ENCODE data around the gene UBC. TPM values are rescaled to one million over a fixed set of nuclear protein-coding genes. Genes with fewer than 3 reads are reported as not detected.
A peak's percentile ranks its signal among the peaks of the same experiment; 100 is the strongest.
"Not testable (repeated sequence)": the region's sequence is repeated elsewhere in the genome, so short reads cannot be mapped to it uniquely, and the experiment has no call there.

Gene UBC
- total RNA-seq, 1 donor from 2014 or later = 2,139 TPM

DNA sequence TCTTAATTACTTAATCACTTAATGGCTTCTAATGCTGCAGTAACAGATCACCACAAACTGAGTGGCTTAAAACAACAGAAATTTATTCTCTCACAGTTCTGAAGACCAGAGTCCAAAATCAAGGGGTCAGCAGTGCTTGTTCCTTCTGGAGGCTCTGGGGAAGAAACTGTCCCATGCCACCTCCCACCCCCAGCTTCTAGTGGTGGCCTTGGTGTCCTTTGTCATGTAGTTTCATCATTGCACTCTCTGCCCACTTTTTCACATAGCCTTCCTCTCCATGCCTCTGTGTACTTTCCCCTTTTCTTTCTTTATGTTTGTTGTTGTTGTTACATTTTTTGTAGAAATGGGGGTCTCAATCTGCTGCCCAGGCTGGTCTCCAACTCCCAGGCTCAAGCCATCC is 16.1 kb upstream of the UBC start:
- Histone ChIP-seq H3K4me3 (ENCODE audit: low read depth, low read length) (no peak overlapping the region), H3K36me3 (ENCODE audit: control insufficient read depth, insufficient read depth, low read length) (no peaks in the 10 kb centered on the region), H3K27me3 (ENCODE audit: control insufficient read depth, insufficient read depth, low read length) (no peaks in the 10 kb centered on the region)
- FAIRE-seq (no peak), DNase-seq (ENCODE audit: low read depth) (no peak)
- TF ChIP-seq, protein P1, sequence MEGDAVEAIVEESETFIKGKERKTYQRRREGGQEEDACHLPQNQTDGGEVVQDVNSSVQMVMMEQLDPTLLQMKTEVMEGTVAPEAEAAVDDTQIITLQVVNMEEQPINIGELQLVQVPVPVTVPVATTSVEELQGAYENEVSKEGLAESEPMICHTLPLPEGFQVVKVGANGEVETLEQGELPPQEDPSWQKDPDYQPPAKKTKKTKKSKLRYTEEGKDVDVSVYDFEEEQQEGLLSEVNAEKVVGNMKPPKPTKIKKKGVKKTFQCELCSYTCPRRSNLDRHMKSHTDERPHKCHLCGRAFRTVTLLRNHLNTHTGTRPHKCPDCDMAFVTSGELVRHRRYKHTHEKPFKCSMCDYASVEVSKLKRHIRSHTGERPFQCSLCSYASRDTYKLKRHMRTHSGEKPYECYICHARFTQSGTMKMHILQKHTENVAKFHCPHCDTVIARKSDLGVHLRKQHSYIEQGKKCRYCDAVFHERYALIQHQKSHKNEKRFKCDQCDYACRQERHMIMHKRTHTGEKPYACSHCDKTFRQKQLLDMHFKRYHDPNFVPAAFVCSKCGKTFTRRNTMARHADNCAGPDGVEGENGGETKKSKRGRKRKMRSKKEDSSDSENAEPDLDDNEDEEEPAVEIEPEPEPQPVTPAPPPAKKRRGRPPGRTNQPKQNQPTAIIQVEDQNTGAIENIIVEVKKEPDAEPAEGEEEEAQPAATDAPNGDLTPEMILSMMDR (IDR thresholded peaks at IDR 0.05; ENCODE audit: insufficient read depth, low read length, severe bottlenecking) = no peak

DNA sequence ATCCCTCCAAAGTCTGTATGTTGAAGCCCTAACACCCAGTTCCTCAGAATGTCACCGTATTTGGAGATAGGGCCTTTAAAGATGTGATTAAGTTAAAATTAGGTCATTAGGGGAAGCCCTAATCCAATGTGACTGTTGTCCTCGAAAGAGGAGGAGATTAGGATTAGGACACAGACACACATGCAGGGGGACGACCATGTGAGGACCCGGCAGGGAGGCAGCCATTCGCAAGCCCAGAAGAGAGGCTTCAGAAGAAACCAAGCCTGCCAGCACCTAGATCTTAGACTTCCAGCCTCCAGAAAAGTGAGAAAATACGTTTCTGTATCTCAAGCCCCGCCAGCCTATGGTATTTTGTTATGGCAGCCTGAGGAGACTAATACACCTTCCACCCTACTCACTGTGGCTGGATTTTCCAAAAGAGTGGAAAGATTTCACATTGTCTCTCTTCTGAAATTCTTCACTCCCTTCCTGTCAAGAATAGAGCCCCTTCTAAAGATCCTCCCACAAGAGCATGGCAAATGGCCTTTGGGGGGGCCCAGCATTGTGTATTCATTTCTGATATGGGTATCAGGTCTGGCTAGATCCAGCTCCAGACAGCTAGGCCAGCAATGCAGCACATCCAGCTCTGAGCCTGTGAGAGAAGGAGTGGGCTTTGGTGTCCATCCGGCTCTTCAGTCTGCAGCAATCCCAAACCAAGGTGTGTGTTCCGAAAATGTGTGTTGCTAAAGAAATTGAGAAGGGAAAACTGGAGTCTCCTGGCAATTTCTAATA is 15.4 kb upstream of the UBC start:
- Histone ChIP-seq H3K4me3 (ENCODE audit: low read depth, low read length) (no peak overlapping the region), H3K36me3 (ENCODE audit: control insufficient read depth, insufficient read depth, low read length) (no peaks in the 10 kb centered on the region), H3K27me3 (ENCODE audit: control insufficient read depth, insufficient read depth, low read length) (no peaks in the 10 kb centered on the region)
- TF ChIP-seq, protein P1 (IDR thresholded peaks at IDR 0.05; ENCODE audit: insufficient read depth, low read length, severe bottlenecking) = no peak
- DNase-seq (ENCODE audit: low read depth) (no peak), FAIRE-seq (no peak)

DNA sequence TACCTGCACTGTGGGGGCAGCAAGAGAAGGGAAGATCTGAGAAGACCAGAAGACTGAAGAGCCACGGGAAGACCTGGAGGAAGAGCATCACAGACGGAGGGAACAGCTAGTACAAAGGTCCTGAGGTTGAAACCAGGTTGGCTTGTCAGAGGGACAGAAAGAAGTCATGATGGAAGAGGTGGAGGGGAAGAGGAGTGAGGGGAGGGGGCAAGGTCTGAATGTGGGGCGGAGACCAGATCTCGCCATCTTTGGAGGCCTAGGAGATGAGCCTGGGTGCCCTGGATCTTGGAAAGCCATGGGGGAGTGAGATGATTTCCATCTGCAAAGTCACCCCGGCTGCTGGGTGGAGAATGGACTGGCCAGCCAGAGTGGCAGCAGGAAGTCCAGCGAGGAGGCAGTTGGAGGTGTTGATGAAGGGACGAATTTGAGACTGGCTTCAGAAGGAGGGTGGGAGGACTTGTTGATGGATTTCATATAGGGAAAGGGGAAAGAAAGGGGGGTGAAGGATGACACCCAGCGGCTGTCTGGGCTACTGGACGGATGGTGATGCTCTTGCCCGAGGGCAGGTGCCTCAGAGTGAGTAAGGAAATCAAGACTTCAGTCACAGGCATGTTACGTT is 14.6 kb upstream of the UBC start:
- Histone ChIP-seq H3K27me3 (ENCODE audit: control insufficient read depth, insufficient read depth, low read length) (no peaks in the 10 kb centered on the region), H3K36me3 (ENCODE audit: control insufficient read depth, insufficient read depth, low read length) (no peaks in the 10 kb centered on the region), H3K4me3 (ENCODE audit: low read depth, low read length) (no peak overlapping the region)
- peak; percentile 56 for DNase-seq (ENCODE audit: low read depth)
- FAIRE-seq = no peak
- TF ChIP-seq, protein P1 (IDR thresholded peaks at IDR 0.05; ENCODE audit: insufficient read depth, low read length, severe bottlenecking) = no peak

DNA sequence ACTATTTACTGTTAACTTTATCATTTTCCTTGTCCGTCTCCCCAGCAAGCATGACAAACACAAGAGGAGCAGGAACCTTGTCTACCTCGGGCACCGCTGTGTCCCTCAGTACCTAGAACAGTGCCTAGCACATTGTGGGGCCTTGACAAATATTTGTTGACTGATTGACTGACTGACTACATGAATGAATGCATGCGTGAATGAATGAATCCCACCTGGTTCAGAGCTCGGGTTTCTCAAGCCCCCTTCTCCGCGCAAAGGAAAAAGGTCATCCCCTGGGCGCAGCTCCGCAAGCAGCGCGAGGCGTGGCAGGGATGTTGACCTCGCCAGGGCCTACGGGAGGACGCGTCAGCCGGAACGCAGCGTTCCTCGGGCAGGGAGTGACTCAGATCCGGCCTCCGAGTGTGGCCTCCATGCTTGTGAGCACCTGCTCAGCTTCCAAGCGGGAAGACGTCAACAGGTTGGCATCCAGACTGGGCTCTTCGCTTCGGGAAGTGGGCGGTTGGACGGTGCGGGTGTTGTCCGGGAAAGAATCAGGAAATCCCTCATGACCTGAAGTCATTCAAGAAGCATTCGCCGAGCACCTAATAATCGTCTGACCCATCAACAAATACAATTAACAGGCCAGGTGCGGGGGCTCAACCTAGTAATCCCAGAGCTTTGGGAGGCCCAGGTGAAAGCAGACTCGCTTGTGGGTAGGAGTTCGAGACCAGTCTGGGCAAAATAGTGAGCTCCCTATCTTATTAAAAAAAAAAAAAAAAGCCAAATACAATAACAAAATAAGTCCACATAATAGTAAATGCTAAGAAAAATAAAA is 13.9 kb upstream of the UBC start:
- TF ChIP-seq, protein P1 (IDR thresholded peaks at IDR 0.05; ENCODE audit: insufficient read depth, low read length, severe bottlenecking) = no peak
- FAIRE-seq = peak; percentile 73
- DNase-seq (ENCODE audit: low read depth) = peak; percentile 100
- Histone ChIP-seq H3K27me3 (ENCODE audit: control insufficient read depth, insufficient read depth, low read length) (no peaks in the 10 kb centered on the region), H3K4me3 (ENCODE audit: low read depth, low read length) (no peak overlapping the region), H3K36me3 (ENCODE audit: control insufficient read depth, insufficient read depth, low read length) (no peaks in the 10 kb centered on the region)

DNA sequence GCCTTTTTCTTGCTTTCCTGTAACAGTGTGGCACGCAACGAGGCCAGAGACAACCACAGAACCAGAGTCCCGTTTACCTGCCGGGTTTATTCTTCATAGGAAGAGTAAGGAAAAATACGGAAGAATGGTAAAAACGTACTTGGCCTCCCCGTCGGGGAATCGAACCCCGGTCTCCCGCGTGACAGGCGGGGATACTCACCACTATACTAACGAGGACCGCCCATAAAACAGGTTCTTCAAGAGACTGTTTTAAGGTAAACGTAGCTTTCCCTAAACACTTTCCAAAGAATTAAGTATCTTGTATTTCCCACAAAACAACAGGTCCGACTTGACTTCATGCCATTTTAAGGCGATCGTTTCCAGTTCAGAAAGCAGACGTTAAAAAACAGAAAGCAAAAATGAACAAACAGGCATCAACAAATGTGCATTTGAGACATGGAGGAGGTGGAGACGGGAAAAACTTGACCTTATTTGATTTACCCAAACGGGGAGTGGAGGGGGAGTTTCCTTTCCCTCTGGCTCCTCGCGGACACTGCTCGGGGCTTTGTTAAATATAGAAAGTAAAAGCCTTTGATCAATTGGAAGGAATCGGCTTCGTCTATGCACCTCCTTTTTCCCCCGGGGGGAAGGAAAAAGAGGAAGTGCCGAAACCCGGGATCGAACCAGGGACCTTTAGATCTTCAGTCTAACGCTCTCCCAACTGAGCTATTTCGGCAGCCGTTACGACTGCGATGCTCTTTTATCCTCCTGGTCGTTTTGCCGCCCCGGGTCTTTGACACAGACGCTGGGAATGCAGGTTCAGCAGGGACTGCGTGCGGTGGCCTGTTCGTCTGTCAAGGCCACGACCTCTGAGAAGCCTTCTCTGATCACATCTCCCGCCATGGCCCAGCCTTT is 13.0 kb upstream of the UBC start:
- Histone ChIP-seq H3K27me3 (ENCODE audit: control insufficient read depth, insufficient read depth, low read length) (no peaks in the 10 kb centered on the region), H3K36me3 (ENCODE audit: control insufficient read depth, insufficient read depth, low read length) (no peaks in the 10 kb centered on the region), H3K4me3 (ENCODE audit: low read depth, low read length) (peak overlapping the region; percentile 57)
- FAIRE-seq = no peak
- TF ChIP-seq, protein P1 (IDR thresholded peaks at IDR 0.05; ENCODE audit: insufficient read depth, low read length, severe bottlenecking) = no peak
- DNase-seq (ENCODE audit: low read depth) = peak; percentile 85

DNA sequence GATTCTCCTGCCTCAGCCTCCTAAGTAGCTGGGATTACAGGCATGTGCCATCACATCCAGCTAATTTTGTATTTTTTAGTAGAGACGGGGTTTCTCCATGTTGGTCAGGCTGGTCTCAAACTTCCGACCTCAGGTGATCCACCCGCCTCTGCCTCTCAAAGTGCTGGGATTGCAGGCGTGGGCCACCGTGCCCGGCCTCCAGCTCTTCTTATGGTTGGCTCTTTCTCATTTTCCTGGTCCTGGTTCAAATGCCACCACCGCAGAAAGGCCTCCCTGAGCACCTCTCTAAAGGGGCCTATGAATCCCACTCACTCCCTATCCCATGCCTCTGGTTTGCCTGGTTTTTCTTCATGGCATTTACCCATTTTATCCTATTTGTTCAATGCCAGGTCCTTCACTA is 11.3 kb upstream of the UBC start:
- not testable (repeated sequence) for H3K36me3 ChIP-seq (ENCODE audit: control insufficient read depth, insufficient read depth, low read length); DNase-seq (ENCODE audit: low read depth); H3K27me3 ChIP-seq (ENCODE audit: control insufficient read depth, insufficient read depth, low read length); FAIRE-seq; H3K4me3 ChIP-seq (ENCODE audit: low read depth, low read length)
